Left ventricle myocardium inferior (tissue), 1 donor: ENCODE data around the gene EEFSEC. TPM values are rescaled to one million over a fixed set of nuclear protein-coding genes. Genes with fewer than 3 reads are reported as not detected.

ENCODE experiments used
- DNase-seq: peaks from one replicate; pipeline ENCODE4 v3.0.0-alpha.2; 2020
- H3K27ac ChIP-seq: fragments of 200-600 bp; replicated peaks from 2 replicates; pipeline ENCODE4 v1.8.0; 2021
- H3K27me3 ChIP-seq: fragments of 200-600 bp; 2 replicates; pipeline ENCODE4 v1.8.0; 2021; ENCODE audit warnings: low read depth
- H3K36me3 ChIP-seq: fragments of 200-600 bp; 2 replicates; pipeline ENCODE4 v1.8.0; 2021
- H3K4me1 ChIP-seq: fragments of 200-600 bp; 2 replicates; pipeline ENCODE4 v1.8.0; 2021
- H3K4me3 ChIP-seq: fragments of 200-600 bp; 2 replicates; pipeline ENCODE4 v1.8.0; 2021; ENCODE audit warnings: mild to moderate bottlenecking, moderate library complexity
- H3K9me3 ChIP-seq: fragments of 200-600 bp; replicated peaks from 2 replicates; pipeline ENCODE4 v1.8.0; 2021
- CTCF ChIP-seq: fragments of 200-600 bp; IDR thresholded peaks from 2 replicates; pipeline ENCODE4 v1.8.0; 2021; ENCODE audit warnings: antibody characterized with exemption, mild to moderate bottlenecking, borderline replicate concordance
- intact Hi-C: fragments of 100-400 bp; cut with micrococcal nuclease; formaldehyde crosslinking; loops from one replicate; pipeline ENCODE4 v1.11.0; 2022
- total RNA-seq: library from RNA; stranded (reverse); fragmentation: NEBNext Ultra II Directional; extraction: Animal tissue kit (Norgen Biotek cat#: 25700); gene quantifications from one replicate; pipeline ENCODE4 v1.2.1, GENCODE V29; 2021
- donor health status: DM: no; HTN: yes; CAD: no; lungs with severe emphysema.

Gene EEFSEC
- total RNA-seq, 1 donor from 2014 or later: 23.7 TPM

- Histone ChIP-seq H3K27me3 (no peaks in the 10 kb centered on the region), H3K36me3 (no peaks in the 10 kb centered on the region), H3K9me3 (no peaks in the 10 kb centered on the region), H3K4me1 (peaks cover 90% of the 10 kb centered on the region), H3K4me3 (no peak overlapping the region), H3K27ac (no peak overlapping the region)
- no peak for DNase-seq
- intact Hi-C loops: no loop called here
- no peak for TF ChIP-seq CTCF
Measured at GRCh38 chr3:128276146-128276435, 122.8 kb downstream of the EEFSEC start.

GRCh38 chr3:128276577-128277183 lies 123.4 kb downstream of the EEFSEC start:
- Histone ChIP-seq H3K27me3 (no peaks in the 10 kb centered on the region), H3K4me3 (no peak overlapping the region), H3K27ac (no peak overlapping the region), H3K9me3 (no peaks in the 10 kb centered on the region), H3K4me1 (peaks cover 93% of the 10 kb centered on the region), H3K36me3 (no peaks in the 10 kb centered on the region)
- intact Hi-C loops: no loop called here
- DNase-seq: no peak
- TF ChIP-seq CTCF: no peak

GRCh38 chr3:128277378-128278069 lies 124.2 kb downstream of the EEFSEC start:
- Histone ChIP-seq H3K4me3 (no peak overlapping the region), H3K4me1 (peaks cover 93% of the 10 kb centered on the region), H3K9me3 (no peaks in the 10 kb centered on the region), H3K27ac (no peak overlapping the region), H3K27me3 (no peaks in the 10 kb centered on the region), H3K36me3 (no peaks in the 10 kb centered on the region)
- TF ChIP-seq CTCF: no peak
- DNase-seq: no peak
- intact Hi-C loops: no loop called here

GRCh38 chr3:128278130-128278529 lies 124.8 kb downstream of the EEFSEC start:
- TF ChIP-seq CTCF: no peak
- intact Hi-C loops: no loop called here
- Histone ChIP-seq H3K36me3 (no peaks in the 10 kb centered on the region), H3K27ac (no peak overlapping the region), H3K9me3 (no peaks in the 10 kb centered on the region), H3K4me1 (peaks cover 93% of the 10 kb centered on the region), H3K4me3 (no peak overlapping the region), H3K27me3 (no peaks in the 10 kb centered on the region)
- DNase-seq: no peak

- H3K4me3 ChIP-seq: peak overlapping the region; percentile 12
- H3K27ac ChIP-seq: peak overlapping the region; percentile 17
- peak; percentile 80 for DNase-seq
- H3K9me3 ChIP-seq: no peaks in the 10 kb centered on the region
- intact Hi-C loops: no loop called here
- H3K27me3 ChIP-seq: no peaks in the 10 kb centered on the region
- H3K36me3 ChIP-seq: no peaks in the 10 kb centered on the region
- TF ChIP-seq CTCF: no peak
- H3K4me1 ChIP-seq: peaks cover 90% of the 10 kb centered on the region
Measured at GRCh38 chr3:128278761-128279600, 125.7 kb downstream of the EEFSEC start.
